Raji (cell line): ENCODE measurements around the gene POLR2L.

Experiments used
- POLR2A ChIP-seq: IDR thresholded peaks from 2 replicates; pipeline ENCODE4 v1.6.1; 2011; ENCODE audit warnings: low read depth, low read length, control low read depth; ENCODE audit not compliant: insufficient read depth

The POLR2L gene

DNA sequence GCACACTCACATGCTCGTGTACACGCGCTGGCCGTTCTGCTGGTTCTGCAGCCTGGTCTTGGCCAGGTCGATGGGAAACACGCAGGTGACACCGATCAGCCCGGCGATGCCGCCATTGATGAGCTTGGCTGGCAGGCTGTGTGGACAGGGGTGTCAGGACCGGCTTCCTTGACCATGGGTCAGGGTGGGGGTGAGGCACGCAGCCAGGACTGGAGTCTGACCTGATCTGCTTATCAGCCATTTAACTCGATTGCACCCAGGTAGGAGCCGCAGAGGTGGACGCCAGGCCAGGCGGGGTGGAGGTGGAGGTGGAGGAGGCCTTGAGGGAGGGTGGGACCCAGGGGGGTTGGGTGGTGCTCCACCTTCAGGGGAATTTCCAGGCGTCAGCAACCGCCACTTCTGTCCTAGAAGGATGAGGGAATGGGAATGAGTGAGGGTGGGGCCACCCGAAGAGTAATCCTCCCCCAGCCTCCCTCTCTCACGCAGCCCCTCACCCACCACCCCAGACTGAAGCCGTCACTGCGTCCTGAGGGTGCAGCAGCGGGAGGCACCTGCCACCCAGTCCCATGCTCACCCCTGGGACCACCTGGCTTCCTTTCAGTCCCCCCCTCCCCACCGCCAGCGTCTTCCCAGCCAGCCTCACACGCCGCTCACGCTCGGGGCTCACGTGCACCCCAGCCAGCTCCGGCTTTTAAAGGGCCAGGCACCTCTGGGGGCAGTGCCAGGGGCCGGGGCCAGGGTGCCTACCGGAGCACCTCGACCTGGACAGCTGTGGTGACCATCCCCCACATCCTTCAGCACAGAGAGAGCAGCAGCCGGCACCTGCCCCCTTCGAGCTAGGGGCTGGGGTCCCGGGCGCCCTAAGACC is 47.3 kb downstream of the POLR2L start:
- no peak for TF ChIP-seq POLR2A

DNA sequence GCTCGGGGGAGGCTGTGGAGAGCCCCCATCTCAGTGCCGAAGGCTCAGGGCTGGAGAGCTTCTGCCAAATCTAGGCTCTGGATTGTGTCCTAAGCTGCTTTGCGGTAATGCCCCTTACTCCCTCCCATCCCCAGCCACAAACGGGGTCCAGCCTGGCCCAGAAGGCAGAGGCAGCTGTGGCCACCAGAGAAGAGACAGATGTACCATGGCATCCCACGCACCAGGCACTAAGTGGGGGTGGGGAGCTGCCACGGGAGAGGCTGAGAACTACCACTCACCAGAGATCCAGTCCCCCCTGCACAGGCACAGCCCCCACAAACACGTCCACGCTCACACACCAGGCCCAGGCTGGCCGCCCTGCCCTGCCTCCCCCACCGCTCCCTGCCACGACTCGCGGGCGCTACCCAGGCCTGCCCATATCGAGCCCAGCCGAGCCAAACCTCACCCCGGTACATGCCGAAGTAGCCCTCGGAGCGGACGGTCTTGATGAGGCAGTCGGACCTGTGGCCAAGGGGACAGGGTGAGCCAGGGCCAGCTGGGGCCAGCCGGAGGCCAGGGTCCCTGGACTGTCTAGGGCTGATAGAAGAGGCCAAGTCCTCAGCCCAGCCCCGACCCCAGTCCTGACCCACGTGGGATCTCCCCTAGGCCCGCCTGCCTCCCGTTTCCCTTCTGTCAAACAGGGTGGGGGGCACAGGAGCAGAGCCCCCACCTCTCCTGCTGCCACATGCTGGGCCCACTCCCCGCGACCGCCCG is 48.1 kb downstream of the POLR2L start:
- no peak for TF ChIP-seq POLR2A

- no peak for TF ChIP-seq POLR2A
Observed at GRCh38 chr11:793556-793955, 48.8 kb downstream of the POLR2L start.

DNA sequence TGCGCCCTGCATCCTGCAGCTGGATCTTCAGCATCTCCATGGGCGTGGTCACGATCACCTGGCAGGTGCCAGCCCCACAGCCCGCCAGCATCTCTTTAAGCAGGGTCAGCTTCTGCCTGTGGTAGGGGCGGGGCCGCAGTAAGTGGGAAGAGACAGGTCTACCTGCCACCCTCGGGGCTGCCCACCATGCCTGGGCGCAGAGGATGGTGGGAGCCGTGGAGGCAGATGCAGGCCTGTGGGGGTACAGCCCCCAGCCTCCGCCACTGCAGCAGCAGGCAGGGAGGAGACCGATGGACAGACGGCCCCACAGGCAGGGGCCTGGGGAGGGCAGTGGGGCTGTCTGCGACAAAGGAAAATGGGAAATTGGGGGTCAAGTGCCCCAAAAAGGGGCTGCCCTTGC is 49.5 kb downstream of the POLR2L start:
- no peak for TF ChIP-seq POLR2A

DNA sequence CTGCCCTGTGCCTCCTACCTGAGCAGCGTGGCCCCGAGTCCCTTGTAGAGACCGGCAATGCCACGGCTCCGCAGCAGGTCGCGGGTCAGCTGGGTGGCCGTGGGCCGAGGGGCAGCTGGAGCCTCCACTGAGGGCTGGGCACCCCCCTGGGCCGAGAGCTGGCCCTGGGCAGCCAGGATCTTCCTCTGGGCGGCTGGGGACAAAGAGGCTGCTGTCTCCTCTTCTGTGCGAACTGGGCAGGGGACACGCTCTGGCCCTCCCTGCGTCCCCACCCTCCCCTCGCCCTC is 49.9 kb downstream of the POLR2L start:
- TF ChIP-seq POLR2A: no peak

GRCh38 chr11:791658-792534 is 50.4 kb downstream of the POLR2L start:
- TF ChIP-seq POLR2A: no peak

DNA sequence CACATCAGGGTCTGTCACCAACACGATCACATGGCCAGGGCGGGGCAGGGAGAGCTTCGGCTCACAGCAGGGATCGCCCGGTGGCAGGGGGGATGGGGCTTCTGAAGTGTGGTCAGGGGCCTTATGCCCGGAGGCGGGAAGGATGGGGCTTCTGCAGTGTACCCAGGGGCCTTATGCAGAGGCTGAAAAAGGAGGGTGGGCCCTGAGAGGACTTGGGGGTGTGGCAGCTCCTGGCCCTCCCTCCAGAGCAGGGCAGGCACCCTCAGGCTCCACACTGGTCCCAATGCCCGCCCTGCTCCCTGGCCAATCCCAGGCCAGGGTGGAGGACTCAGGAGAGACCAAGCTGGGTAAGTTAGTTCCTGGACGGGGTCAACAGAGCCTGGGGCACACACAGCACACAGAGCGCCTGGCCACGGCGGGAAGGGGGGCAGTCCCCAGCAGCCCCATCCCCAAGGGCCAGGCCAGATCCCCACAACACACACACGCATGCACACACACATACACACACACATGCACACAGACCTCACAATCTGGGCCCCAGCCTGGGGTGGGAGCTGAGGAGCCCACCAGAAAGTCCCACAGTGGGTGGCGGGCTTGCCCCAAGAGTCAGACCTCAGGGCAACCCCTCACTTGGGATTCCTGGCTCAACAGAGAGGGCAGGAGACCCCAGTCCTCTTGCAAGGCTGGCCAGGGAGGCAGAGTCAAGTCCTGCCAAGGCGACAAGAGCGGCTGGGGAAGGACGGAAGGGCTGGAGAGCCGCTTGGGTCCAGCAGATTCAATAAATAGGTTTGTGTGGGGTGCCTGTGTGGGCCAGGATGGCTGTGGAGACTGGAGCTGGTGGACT is 51.4 kb downstream of the POLR2L start:
- 0 out of 2 replicates have a peak, but pooled peaks have one; percentile 23 for TF ChIP-seq POLR2A

GRCh38 chr11:789943-790342 is 52.4 kb downstream of the POLR2L start, which contains the start of gene CEND1:
TSS of gene CEND1 (minus strand) at chr11:790090. CDS start at chr11:788576, 1,514 bp downstream.
- no peak for TF ChIP-seq POLR2A
